Endothelial cell (in vitro differentiated cells): Measurements from ENCODE around the gene MYBBP1A. TPM values are rescaled to one million over a fixed set of nuclear protein-coding genes. Genes with fewer than 3 reads are reported as not detected.

ENCODE experiments used
- DNase-seq: peaks from one replicate; pipeline ENCODE4 v3.0.0; 2021; ENCODE audit warnings: low spot score
- H3K27ac Mint-ChIP-seq: one replicate; pipeline ENCODE4 v1.8.0; 2021; ENCODE audit warnings: mixed read lengths, inconsistent platforms; ENCODE audit not compliant: unreplicated experiment
- H3K27me3 Mint-ChIP-seq: one replicate; pipeline ENCODE4 v1.8.0; 2021; ENCODE audit warnings: mild to moderate bottlenecking, moderate library complexity, mixed read lengths, inconsistent platforms; ENCODE audit not compliant: unreplicated experiment
- H3K36me3 Mint-ChIP-seq: one replicate; pipeline ENCODE4 v1.8.0; 2021; ENCODE audit warnings: mild to moderate bottlenecking, low read depth, mixed read lengths, inconsistent platforms; ENCODE audit not compliant: unreplicated experiment
- H3K4me1 Mint-ChIP-seq: one replicate; pipeline ENCODE4 v1.8.0; 2021; ENCODE audit warnings: mild to moderate bottlenecking, mixed read lengths, inconsistent platforms; ENCODE audit not compliant: unreplicated experiment
- H3K4me3 Mint-ChIP-seq: one replicate; pipeline ENCODE4 v1.8.0; 2021; ENCODE audit warnings: mild to moderate bottlenecking, mixed read lengths, inconsistent platforms; ENCODE audit not compliant: unreplicated experiment
- H3K9me3 Mint-ChIP-seq: one replicate; pipeline ENCODE4 v1.8.0; 2021; ENCODE audit warnings: mixed read lengths, inconsistent platforms; ENCODE audit not compliant: unreplicated experiment
- total RNA-seq: library from RNA; stranded (reverse); fragmentation: NEBNext Ultra II Directional; extraction: Animal tissue kit (Norgen Biotek cat#: 25700); gene quantifications from one replicate; pipeline ENCODE4 v1.2.1, GENCODE V29; 2021; ENCODE audit not compliant: unreplicated experiment
- TF ChIP-seq, protein P1 (sequence below): fragments of 200-600 bp; sonication (generic); IDR thresholded peaks from one replicate; pipeline ENCODE4 v1.5.0; 2021; ENCODE audit warnings: antibody characterized with exemption; ENCODE audit not compliant: unreplicated experiment

The MYBBP1A gene
- total RNA-seq, 1 donor from 2014 or later = 32.4 TPM

DNA sequence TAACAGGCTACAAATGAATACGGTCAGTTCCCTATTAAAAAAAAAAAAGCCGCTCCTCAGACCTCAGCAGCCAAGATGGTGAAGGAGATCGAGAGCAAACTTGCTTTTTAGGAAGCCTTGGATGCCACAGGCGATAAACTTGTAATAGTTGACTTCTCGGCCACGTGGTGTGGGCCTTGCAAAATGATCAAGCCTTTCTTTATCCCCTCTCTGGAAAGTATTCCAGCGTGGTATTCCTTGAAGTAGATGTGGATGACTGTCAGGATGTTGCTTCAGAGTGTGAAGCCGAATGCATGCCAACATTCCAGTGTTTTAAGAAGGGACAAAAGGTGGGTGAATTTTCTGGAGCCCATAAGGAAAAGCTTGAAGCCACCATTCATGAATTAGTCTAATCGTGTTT is 16.9 kb upstream of the MYBBP1A start:
- peaks cover 13% of the 10 kb centered on the region for H3K4me1 Mint-ChIP-seq
- H3K27ac Mint-ChIP-seq = no peak overlapping the region
- no peaks in the 10 kb centered on the region for H3K36me3 Mint-ChIP-seq
- TF ChIP-seq, protein P1, sequence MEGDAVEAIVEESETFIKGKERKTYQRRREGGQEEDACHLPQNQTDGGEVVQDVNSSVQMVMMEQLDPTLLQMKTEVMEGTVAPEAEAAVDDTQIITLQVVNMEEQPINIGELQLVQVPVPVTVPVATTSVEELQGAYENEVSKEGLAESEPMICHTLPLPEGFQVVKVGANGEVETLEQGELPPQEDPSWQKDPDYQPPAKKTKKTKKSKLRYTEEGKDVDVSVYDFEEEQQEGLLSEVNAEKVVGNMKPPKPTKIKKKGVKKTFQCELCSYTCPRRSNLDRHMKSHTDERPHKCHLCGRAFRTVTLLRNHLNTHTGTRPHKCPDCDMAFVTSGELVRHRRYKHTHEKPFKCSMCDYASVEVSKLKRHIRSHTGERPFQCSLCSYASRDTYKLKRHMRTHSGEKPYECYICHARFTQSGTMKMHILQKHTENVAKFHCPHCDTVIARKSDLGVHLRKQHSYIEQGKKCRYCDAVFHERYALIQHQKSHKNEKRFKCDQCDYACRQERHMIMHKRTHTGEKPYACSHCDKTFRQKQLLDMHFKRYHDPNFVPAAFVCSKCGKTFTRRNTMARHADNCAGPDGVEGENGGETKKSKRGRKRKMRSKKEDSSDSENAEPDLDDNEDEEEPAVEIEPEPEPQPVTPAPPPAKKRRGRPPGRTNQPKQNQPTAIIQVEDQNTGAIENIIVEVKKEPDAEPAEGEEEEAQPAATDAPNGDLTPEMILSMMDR = no peak
- no peak overlapping the region for H3K4me3 Mint-ChIP-seq
- peaks cover 4% of the 10 kb centered on the region for H3K27me3 Mint-ChIP-seq
- DNase-seq = no peak
- no peaks in the 10 kb centered on the region for H3K9me3 Mint-ChIP-seq

DNA sequence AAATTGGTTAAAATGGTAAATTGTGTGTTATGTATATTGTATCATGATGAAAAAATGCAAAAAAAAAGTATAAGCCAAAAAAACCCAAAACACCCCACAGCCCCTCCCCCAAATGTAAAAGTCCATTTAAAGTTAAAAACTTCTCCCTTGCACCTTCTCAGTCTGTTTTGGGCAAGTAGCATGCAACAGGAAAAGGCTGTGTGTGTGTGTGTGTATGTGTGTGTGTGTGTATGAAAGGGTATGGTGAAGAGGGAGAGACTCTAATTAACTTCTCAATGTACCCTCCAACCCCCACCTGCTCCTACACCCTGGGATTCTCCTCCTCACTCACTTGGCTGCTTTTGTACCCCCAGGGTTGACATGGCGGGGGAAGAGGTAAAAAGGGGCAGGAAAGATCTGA is 14.4 kb upstream of the MYBBP1A start:
- Mint-ChIP-seq H3K27ac (no peak overlapping the region), H3K4me1 (peaks cover 13% of the 10 kb centered on the region), H3K36me3 (no peaks in the 10 kb centered on the region), H3K4me3 (no peak overlapping the region), H3K9me3 (no peaks in the 10 kb centered on the region), H3K27me3 (peaks cover 4% of the 10 kb centered on the region)
- DNase-seq = no peak
- TF ChIP-seq, protein P1 = no peak

DNA sequence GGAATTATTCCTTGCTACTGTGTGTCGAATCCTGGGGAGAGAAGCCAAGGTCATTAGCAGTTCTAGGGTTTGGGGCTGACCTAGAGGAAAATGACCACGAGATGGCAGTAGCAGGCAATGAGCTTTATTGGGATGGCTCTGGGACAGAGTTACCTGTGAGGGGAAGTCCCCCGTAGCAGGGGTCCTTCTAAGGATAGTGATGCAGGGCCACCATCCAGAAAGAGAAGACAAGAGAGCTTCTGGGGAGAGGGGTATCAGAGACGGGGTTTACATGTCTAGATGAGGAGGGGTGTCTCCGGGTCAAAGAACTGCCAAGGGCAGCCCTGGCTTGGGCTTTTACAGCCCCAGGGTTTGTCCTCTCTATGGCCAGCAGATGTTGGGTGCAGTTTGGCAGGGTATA is 11.6 kb upstream of the MYBBP1A start:
- Mint-ChIP-seq H3K4me1 (peaks cover 13% of the 10 kb centered on the region), H3K36me3 (no peaks in the 10 kb centered on the region), H3K4me3 (no peak overlapping the region), H3K9me3 (no peaks in the 10 kb centered on the region), H3K27ac (no peak overlapping the region), H3K27me3 (peaks cover 6% of the 10 kb centered on the region)
- TF ChIP-seq, protein P1 = peak; percentile 70
- DNase-seq = peak; percentile 70

DNA sequence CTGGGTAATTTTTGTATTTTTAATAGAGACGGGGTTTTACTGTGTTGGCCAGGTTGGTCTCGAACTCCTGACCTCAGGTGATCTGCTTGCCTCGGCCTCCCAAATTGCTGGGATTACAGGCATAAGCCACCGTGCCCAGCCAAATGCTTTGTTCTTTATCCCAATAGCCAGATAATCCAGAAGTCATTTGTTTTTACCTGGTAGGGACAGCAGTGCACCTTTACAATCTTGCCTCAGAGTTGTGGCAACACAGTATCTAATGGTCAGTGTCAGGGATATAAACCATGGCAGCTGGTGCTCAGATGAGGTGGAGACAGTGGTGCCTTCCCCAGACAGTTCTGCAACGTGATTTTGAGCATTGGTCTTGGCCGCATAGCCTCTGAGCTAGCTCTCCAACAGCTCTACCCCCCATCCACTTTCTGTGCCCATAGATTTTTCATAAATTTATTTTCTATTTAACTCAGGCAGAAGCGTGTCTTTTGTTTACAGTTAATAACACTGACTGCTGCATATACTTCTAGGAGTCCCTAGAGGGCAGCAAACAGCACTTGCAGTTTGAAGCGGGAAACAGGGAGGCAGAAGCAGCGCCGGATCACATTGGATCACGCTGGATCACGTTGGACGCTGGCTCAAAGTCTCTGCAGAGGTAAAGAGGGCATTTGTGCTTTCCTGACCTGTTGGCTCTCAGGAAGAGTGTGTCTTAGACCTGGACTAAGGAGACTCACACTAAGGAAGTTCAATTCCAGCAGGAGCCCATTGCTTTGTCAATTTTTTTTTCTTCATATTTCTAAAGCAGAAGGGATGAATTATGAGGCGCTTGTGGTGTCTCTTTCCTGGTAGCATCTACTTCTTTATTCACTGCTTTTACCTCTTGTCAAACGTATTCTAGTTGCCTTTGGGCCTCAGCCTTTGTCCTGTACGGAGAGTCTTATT is 10.3 kb upstream of the MYBBP1A start:
- H3K4me1 Mint-ChIP-seq = peaks cover 13% of the 10 kb centered on the region
- H3K27ac Mint-ChIP-seq = no peak overlapping the region
- peaks cover 6% of the 10 kb centered on the region for H3K27me3 Mint-ChIP-seq
- TF ChIP-seq, protein P1 = peak; percentile 38
- no peaks in the 10 kb centered on the region for H3K36me3 Mint-ChIP-seq
- peak; percentile 59 for DNase-seq
- H3K9me3 Mint-ChIP-seq = no peaks in the 10 kb centered on the region
- H3K4me3 Mint-ChIP-seq = no peak overlapping the region
